Measurements from ENCODE around the gene GRHPR.

The GRHPR gene

GRCh38 chr9:37398464-37399025 lies 24.0 kb upstream of the GRHPR start:
- DNase-seq (ENCODE audit: low read depth) = no peak

GRCh38 chr9:37399336-37399735 lies 23.2 kb upstream of the GRHPR start:
- DNase-seq (ENCODE audit: low read depth) = no peak

- no peak for DNase-seq (ENCODE audit: low read depth)
Measured at GRCh38 chr9:37404590-37404989, 17.9 kb upstream of the GRHPR start.

DNA sequence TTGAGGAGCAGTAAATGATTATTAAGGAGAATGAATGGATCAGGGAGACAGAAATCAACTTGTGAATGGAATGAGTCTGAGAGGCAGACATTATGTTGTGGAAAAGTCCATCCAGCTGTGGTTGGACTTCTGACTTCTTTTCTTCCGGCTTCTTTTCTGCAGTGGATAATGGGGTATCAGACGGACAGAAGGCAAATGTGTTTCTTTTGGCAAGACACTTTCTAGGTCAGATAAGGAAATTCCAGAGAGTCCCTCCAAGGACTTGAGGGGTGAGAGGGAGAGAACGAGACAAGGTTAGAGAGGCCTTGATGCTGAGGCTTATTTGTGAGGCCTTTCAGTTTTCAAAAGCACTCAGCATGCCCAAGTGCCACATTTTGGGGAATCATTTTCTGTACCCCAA lies 17.1 kb upstream of the GRHPR start:
- DNase-seq (ENCODE audit: low read depth) = no peak

GRCh38 chr9:37405764-37406380 lies 16.6 kb upstream of the GRHPR start:
- no peak for DNase-seq (ENCODE audit: low read depth)

- DNase-seq (ENCODE audit: low read depth) = no peak
Measured at GRCh38 chr9:37406603-37407401, 15.7 kb upstream of the GRHPR start.

- no peak for DNase-seq (ENCODE audit: low read depth)
Measured at GRCh38 chr9:37407468-37407867, 15.0 kb upstream of the GRHPR start.

GRCh38 chr9:37408933-37409710 lies 13.4 kb upstream of the GRHPR start:
- DNase-seq (ENCODE audit: low read depth) = no peak

DNA sequence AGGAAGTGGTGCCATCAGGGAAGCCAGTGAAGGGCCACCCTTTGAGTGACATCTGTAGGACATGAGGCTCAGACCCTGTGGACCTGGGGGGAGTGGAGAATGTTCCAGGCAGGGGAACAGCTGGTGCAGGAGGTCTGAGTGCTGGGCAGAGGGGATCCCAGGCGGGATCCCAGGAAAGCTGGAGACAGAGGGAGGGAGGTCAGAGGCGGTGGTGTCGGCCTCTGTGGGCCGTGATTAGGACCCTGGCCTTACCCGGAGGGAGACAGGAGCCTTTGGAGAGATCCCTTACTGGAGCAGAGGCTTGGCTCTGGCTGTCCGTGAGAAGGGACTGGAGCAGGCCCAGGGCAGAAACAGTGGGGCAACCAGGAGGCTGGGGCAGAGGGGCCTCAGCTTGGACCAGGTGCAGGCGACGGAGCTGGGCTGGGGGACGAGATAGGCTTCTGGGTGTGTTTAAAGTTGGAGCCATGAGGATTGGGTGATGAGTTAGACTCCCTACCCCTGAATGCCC lies 12.1 kb upstream of the GRHPR start:
- no peak for DNase-seq (ENCODE audit: low read depth)

- peak; percentile 21 for DNase-seq (ENCODE audit: low read depth)
Measured at GRCh38 chr9:37410969-37411785, 11.3 kb upstream of the GRHPR start.

DNA sequence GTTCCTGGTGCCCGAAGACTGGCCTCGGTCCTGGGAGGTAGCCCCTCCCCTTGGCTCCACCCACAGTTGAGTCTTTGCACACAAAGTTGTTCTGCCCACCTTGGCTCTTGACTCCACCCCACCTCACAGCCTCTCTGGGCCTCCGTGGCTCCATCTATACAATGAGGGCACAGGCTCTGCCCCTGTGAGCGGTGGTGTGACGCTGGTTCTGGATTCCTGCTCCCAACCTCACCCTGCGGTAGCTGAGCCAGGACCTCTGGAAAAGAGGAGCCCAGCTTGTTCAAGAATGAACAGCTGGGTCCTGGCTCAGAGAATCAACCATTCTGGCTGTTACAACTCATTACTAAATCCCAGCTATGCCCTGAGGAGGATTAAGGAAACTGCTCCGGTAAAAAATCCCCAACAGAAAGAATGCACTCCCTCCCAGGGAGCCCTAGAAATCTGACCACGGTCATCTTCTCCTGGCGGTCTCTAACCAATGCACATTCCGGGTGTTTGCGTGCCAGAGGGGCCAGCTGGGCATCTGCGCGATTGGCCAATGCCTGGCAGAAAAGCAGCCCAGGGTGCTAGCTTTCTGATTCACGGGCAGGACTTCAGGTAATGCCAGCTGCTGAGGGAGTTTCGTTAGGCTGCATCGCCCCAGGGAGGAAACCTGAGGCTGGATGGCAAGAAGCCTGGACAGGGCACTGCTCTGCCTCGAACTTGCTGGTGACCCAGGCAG lies 9.9 kb upstream of the GRHPR start:
- peak; percentile 56 for DNase-seq (ENCODE audit: low read depth)

- DNase-seq (ENCODE audit: low read depth) = peak; percentile 23
Measured at GRCh38 chr9:37413311-37413710, 9.2 kb upstream of the GRHPR start.

- no peak for DNase-seq (ENCODE audit: low read depth)
Measured at GRCh38 chr9:37414503-37414943, 8.0 kb upstream of the GRHPR start.

DNA sequence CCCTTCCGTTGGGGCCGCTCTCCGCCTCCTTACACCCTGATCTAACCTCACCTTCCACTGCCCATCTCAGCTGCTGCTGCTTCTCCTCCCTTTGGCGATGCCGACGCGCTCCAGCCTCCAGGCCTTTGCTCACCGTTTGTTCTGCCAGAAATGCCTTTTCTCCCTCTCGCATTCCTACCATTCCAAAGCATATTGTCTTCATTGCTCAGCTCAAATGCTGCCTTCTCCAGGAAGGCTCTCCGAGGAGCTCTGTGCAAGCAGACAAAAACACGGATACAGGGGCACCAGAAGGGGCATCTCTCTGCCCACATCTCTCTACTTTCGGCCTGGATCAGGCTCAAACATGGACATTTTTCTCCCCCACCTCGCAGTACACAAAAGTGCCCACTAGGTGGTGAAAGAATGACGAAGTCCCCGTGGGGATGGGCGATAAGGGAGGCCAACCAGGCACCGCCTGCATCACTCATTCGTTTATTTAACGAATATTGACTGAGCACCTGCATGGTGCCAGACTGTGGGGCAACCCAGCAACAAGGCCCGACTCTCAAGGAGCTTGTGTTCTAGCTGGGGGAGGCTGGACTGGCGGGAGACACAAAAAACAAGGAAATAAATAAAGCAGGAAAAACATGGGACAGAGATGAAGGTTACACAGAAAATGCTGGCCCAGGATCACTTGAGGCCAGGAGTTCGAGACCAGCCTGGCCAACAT lies 7.3 kb upstream of the GRHPR start:
- DNase-seq (ENCODE audit: low read depth) = peak; percentile 71

DNA sequence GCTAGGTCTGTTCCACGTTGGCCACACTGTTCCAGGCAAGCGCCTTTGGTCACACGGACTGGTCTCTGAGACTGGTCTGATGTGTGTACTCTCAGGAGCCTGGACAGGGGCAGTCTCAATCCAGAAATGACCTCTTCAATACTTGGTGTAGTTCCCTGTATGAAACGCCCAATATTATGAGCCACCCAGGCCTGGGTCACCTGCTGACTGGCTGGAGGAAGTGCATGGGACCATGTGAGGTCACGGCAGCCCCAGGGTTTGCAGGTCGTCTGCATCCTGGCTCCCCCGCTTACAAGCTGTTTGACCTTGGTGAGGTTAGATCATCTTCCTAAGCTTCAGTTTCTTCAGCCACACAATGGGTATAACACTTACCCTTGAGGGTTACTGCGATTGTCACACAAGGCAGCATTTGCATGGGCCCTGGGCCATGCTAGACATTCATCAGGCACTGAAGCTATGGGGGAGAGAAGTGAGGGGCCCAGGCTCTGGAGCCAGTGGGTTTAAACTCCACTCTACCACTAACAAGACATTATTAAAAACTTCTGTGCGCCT lies 5.2 kb upstream of the GRHPR start:
- DNase-seq (ENCODE audit: low read depth) = no peak

GRCh38 chr9:37417857-37418618 lies 4.5 kb upstream of the GRHPR start:
- DNase-seq (ENCODE audit: low read depth) = no peak

- no peak for DNase-seq (ENCODE audit: low read depth)
Measured at GRCh38 chr9:37419204-37419603, 3.3 kb upstream of the GRHPR start.

- DNase-seq (ENCODE audit: low read depth) = no peak
Measured at GRCh38 chr9:37420271-37421215, 2.0 kb upstream of the GRHPR start.
